ENCODE results near the gene PRLR.

GRCh38 chr5:35145691-35146317 lies 84.5 kb downstream of the PRLR start:
- TF ChIP-seq, protein P1, sequence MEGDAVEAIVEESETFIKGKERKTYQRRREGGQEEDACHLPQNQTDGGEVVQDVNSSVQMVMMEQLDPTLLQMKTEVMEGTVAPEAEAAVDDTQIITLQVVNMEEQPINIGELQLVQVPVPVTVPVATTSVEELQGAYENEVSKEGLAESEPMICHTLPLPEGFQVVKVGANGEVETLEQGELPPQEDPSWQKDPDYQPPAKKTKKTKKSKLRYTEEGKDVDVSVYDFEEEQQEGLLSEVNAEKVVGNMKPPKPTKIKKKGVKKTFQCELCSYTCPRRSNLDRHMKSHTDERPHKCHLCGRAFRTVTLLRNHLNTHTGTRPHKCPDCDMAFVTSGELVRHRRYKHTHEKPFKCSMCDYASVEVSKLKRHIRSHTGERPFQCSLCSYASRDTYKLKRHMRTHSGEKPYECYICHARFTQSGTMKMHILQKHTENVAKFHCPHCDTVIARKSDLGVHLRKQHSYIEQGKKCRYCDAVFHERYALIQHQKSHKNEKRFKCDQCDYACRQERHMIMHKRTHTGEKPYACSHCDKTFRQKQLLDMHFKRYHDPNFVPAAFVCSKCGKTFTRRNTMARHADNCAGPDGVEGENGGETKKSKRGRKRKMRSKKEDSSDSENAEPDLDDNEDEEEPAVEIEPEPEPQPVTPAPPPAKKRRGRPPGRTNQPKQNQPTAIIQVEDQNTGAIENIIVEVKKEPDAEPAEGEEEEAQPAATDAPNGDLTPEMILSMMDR (IDR thresholded peaks at IDR 0.05 in 8 of 11, conservative IDR thresholded peaks at IDR 0.05 in 3 of 11): no peak
- TF ChIP-seq POLR2AphosphoS5 (IDR thresholded peaks at IDR 0.05): no peak
